Suppressor macrophage treated with lipopolysaccharide for 4 hours (primary cell): Measurements from ENCODE around the gene TLR2.

Experiments
- DNase-seq: peaks from one replicate; pipeline ENCODE4 v3.0.0-alpha.2; 2020

TLR2 gene

GRCh38 chr4:153684182-153684970, at the start of gene TLR2:
TLR2 (plus strand) TSS chr4:153684280; CDS start chr4:153702908, 18,628 bp downstream.
- DNase-seq = peak; percentile 84

GRCh38 chr4:153634738-153635353, 49.2 kb upstream of the TLR2 start:
- DNase-seq = peak; percentile 56

GRCh38 chr4:153635846-153636245, 48.2 kb upstream of the TLR2 start:
- DNase-seq = peak; percentile 55

- DNase-seq = no peak
These were observed 46.9 kb upstream of the TLR2 start for GRCh38 chr4:153637201-153637600.

- no peak for DNase-seq
These were observed 46.1 kb upstream of the TLR2 start for GRCh38 chr4:153638011-153638410.

GRCh38 chr4:153638999-153639398, 45.1 kb upstream of the TLR2 start:
- no peak for DNase-seq

- DNase-seq = no peak
These were observed 44.0 kb upstream of the TLR2 start for GRCh38 chr4:153639833-153640802.

- DNase-seq = no peak
These were observed 42.5 kb upstream of the TLR2 start for GRCh38 chr4:153641532-153641931.

- DNase-seq = peak; percentile 60
These were observed 40.4 kb upstream of the TLR2 start for GRCh38 chr4:153643406-153644383.

- DNase-seq = no peak
These were observed 38.9 kb upstream of the TLR2 start for GRCh38 chr4:153645183-153645582.

- DNase-seq = peak; percentile 44
These were observed 37.8 kb upstream of the TLR2 start for GRCh38 chr4:153646261-153646660.

GRCh38 chr4:153646978-153647377, 37.1 kb upstream of the TLR2 start:
- DNase-seq = no peak

- no peak for DNase-seq
These were observed 36.1 kb upstream of the TLR2 start for GRCh38 chr4:153647975-153648374.

GRCh38 chr4:153649572-153649991, 34.5 kb upstream of the TLR2 start:
- DNase-seq = peak; percentile 65

GRCh38 chr4:153651116-153651515, 33.0 kb upstream of the TLR2 start:
- peak; percentile 61 for DNase-seq

GRCh38 chr4:153651587-153651986, 32.5 kb upstream of the TLR2 start:
- peak; percentile 95 for DNase-seq

- peak; percentile 94 for DNase-seq
These were observed 31.9 kb upstream of the TLR2 start for GRCh38 chr4:153652051-153652784.

- DNase-seq = peak; percentile 49
These were observed 29.0 kb upstream of the TLR2 start for GRCh38 chr4:153655002-153655541.

- peak; percentile 91 for DNase-seq
These were observed 28.2 kb upstream of the TLR2 start for GRCh38 chr4:153655928-153656327.

- peak; percentile 90 for DNase-seq
These were observed 22.8 kb upstream of the TLR2 start for GRCh38 chr4:153661215-153661822.
